HG02798 (cell line): ENCODE measurements around the gene ZNF354C.

ENCODE experiments used
- ATAC-seq: cut with Tn5 transposase; IDR thresholded peaks from one replicate; pipeline ENCODE4 v1.9.1; 2021; ENCODE audit warnings: mild to moderate bottlenecking; ENCODE audit not compliant: unreplicated experiment, poor library complexity

The ZNF354C gene

GRCh38 chr5:179126506-179126991 is 66.4 kb downstream of the ZNF354C start:
- ATAC-seq, result no peak

- ATAC-seq, result no peak
Observed at GRCh38 chr5:179127136-179128040, 67.2 kb downstream of the ZNF354C start.

GRCh38 chr5:179128041-179128365 is 67.8 kb downstream of the ZNF354C start:
- no peak for ATAC-seq

GRCh38 chr5:179128976-179129375 is 68.8 kb downstream of the ZNF354C start:
- no peak for ATAC-seq

- ATAC-seq, result no peak
Observed at GRCh38 chr5:179129607-179130071, 69.5 kb downstream of the ZNF354C start.

GRCh38 chr5:179130101-179130681 is 70.0 kb downstream of the ZNF354C start:
- no peak for ATAC-seq

GRCh38 chr5:179131321-179131835 is 71.2 kb downstream of the ZNF354C start:
- no peak for ATAC-seq

- no peak for ATAC-seq
Observed at GRCh38 chr5:179131886-179132585, 71.9 kb downstream of the ZNF354C start.

GRCh38 chr5:179132586-179133355 is 72.6 kb downstream of the ZNF354C start:
- ATAC-seq, result no peak
